ENCODE results near the gene EPB41L5.

EPB41L5 gene

DNA sequence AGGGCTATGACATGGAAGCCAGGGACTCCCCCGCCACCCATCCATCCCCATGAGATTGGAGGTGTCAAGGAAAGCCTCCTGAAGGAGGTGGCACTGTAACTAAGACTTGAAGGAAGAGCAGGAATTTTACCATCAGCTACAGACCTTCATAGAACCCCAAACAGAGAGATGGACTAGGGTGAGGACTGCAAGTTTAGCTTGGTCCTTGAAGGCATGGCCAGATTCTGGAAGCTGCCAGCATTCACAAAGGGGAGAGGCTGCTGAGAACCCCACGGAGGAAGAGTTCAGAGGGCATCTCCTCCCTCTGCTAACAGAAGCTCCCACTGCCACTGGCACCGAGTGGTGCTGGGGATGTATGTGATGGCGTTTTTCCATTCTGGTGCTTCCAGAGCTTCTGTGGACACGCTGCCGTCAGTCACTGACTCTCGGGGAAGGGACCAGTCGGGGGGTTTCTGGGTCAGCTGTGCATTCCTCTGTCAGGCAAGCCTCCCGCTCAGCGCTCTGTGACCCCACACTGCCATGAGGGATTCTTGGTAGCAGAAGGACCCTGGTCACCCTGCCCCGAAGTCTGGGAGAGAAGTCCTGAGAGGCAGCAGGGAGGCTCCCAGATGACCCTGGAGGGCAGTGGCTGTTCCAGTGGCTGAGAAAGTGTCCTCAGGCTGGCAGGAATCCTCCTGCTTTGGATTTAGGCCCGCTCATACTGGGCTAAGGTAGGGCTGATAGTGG lies 192.2 kb downstream of the EPB41L5 start:
- no peak for DNase-seq

- no peak for DNase-seq
Observed at GRCh38 chr2:120206022-120206581, 193.2 kb downstream of the EPB41L5 start.

DNA sequence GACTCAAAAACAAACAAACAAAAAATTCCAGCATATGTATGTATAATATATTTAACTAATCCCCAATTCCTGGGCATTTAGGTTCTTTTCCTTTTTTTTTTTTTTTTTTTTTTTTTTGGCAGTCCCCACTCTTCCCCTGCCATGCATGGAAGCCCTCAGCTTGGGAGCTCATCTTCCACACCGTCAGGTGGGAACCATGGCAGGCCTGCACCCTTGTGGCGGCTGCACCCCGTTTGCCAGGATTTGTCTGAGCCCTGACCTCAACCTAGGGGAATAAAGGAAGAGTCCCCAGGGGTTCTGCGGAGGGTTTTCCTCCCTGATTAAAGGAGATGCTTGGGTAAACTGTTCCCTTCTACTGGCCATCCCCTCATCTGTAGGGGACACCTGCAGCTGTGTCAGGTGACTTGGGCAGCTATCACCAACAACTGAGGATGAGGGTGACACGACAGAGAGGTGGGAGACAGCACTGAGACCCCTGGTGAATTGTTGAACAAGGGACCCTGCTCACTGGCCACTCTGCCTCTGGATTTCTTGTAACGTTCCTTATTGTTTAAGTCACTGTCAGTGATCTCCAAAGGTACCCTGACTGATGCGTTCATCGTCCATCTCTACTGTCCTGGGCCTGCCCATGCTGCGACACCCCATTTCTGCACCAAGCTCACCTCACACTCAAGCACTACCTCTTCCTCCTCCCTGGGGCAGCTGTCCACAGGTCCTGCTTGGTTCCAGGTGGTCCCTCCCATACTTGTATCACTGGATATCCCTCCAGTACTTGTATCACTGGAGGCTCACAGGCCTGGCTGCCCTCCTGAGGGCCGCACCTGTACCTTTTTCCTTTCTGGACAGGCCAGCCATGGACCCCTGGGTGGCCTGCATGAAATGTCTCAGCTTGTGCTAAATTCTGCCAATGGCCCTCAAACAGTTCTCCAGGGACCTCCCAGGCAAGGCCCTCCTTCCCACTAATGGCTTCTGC lies 195.8 kb downstream of the EPB41L5 start:
- no peak for DNase-seq

DNA sequence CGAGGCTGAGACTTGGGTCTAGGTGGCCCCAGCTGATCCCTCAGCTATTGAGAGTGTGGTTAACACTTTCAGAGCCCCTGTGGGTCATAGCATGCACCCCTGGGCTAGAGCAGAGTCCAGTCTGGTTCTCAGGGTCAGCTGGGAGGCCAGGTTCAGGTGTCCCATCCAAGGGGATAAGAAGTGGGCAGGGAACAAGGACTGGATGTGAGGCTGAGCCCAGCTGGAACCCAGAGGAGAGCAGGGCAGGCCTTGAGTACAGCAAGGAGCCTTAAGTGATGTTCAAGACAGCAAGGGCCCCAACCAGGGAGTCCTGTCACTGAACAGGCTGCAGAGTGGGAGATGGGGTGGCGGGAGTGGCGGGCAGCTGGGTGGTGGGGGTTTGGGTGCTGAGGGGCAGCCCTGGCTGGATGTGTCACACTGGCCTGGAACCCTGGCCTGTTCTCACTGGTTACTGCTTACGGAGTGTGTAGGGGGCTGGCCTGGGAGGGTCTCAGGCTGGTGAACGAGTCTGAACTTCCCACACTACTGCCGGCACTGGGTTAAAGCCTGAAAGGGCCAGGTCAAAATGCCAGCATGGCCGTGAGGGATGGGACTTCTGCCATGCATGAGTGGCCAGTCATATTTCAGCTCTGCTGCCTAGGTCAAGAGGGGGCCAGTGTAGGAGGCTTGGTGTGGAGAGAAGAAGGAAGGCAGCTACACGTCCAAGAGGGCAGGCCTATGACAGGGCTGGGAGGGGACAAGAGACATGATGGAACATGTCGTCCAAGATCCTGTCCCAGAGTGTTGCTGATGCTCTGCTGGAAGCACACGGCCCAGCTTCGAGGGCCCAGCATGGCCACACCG lies 196.8 kb downstream of the EPB41L5 start:
- no peak for DNase-seq

- DNase-seq, result peak; percentile 48
Observed at GRCh38 chr2:120210270-120210693, 197.4 kb downstream of the EPB41L5 start.

DNA sequence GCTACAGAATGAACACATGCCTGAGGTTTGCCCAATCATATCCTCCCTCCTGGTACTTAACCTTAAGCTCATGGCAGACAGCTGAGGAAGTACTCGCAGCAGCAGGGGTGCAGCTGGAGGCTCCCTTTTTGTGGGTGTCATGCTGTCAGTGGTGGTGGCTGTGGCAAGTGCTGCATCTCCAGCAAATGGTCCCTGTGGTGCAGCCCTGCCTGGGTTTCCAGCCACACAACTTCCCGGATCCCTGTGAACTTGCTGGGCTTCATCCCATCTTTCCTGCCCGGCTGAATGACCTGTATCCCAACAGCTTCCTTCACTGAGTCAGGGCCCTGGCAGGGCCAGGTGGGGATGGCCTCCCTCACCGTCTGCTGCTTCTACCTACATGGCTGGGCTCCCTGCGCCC lies 205.3 kb downstream of the EPB41L5 start:
- no peak for DNase-seq

GRCh38 chr2:120219291-120219690 lies 206.4 kb downstream of the EPB41L5 start:
- no peak for DNase-seq

GRCh38 chr2:120219766-120220165 lies 206.9 kb downstream of the EPB41L5 start:
- DNase-seq, result no peak

DNA sequence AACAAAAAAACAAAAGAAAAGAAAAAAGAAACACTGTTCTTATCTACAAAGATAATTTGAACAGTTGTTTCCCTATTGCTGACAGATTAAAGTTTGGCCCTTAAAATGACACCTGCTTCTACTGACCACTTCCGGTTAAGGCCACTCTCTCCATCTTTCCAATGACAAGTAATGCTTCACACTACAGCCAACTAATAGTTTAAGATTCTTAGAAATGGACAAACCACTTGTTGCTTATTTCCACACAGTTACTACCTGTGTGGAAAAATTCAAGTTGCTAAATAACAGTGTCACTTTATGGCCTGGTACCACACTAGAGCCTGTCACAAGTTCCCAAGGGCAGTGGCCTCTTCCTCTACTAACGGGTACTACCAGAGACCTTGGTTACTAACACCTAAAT lies 207.9 kb downstream of the EPB41L5 start:
- DNase-seq, result no peak

- no peak for DNase-seq
Observed at GRCh38 chr2:120221616-120222015, 208.7 kb downstream of the EPB41L5 start.

- no peak for DNase-seq
Observed at GRCh38 chr2:120222186-120223033, 209.5 kb downstream of the EPB41L5 start.

DNA sequence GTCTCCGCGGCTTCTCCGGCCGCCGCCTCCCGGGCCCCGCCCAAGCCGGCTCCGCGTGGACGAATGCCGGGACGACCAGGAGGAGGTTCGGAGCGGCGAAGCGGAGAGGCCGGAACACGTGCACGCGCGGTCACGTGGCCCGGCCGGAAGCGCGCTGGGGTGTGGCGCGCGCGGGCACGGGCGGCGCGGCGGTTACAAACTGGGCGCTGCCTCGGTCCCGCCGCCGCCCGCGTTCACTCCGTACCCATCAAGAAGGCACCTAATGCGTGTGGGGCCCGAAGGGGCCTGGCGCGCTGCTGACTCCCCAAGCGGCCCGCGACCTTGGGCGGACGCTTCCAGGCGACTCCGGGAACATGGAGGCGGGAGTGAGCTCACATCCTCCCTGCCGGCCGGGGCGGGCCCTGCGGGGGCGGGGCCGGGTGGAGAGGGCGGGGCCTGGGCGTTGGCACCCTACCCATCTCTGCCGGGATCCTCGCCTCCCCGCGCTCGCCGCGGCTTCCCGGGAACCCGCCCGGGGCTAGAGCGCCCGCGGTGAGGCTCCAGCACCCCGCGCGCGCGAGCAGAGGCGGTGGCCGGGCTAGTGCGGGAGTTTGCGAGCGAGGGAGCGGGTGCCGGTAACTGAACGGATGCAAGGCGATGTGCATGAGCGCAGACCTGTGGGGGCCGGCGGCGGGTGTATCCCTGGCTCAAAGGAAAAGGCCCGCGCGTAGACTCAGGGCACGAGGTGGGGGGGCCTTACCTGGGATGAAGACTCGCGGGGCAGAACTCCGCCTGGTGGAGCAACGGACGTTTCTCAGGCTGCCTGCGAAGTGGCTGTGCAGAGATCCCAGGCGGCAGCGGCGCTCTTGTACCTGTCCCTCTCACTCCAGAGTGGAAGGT lies 210.4 kb downstream of the EPB41L5 start, which contains the start of gene TMEM185B:
Gene TMEM185B, minus strand, starts transcription at position 367 of the 879 bp plus-strand sequence. CDS start 424 bp downstream, outside the sequence.
- DNase-seq, result peak; percentile 91

DNA sequence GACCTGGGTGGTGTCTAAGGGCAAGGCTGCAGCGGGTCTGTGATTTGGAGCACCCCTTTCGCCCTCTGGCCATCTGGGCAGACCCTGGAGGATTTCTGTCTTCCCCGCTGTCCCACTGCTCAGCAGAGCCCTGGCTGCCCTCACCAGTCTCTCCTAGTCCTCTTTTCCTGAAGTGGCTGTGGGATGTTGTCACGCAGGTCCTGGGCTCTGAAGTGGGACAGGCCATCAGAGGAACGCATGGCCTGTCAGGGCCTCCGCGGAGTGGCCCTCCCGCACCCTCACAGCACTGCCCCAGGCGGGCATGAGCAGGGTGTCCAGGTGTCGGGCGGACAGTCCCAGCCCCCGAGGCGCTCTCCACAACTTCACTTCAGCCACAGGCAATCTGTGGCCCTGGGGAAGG lies 211.4 kb downstream of the EPB41L5 start:
- no peak for DNase-seq

- no peak for DNase-seq
Observed at GRCh38 chr2:120224735-120225548, 212.1 kb downstream of the EPB41L5 start.

GRCh38 chr2:120225549-120226065 lies 212.7 kb downstream of the EPB41L5 start:
- no peak for DNase-seq

DNA sequence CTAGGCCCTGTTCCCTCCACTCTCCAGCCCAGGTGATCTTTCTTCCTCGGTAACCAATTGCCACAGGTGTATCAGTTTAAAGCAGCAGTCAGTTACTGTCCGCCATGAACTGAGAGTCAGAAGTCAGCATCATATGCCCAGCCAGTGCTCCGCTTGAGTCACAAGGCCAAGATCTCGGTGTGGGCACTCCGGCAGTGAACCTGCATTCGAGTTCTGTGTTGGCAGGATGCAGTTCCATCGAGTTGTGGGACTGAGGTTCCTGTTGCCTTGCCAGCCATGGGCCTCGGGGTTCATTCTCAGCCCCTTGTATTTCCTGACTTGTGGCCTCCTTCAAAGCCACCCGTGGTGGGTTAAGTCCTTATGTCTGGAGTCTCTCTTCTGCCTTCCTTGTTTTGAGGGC lies 213.4 kb downstream of the EPB41L5 start:
- no peak for DNase-seq

- no peak for DNase-seq
Observed at GRCh38 chr2:120227111-120227991, 214.5 kb downstream of the EPB41L5 start.

- no peak for DNase-seq
Observed at GRCh38 chr2:120228503-120228902, 215.6 kb downstream of the EPB41L5 start.
